Activated CD4-positive, alpha-beta T cell treated with anti-CD3 and anti-CD28 coated beads, Interleukin-2, amount 10 ng/mL, durations not matched to agents 24 days and 14 days (primary cell): ENCODE results near the gene KCTD15. TPM values are rescaled to one million over a fixed set of nuclear protein-coding genes. Genes with fewer than 3 reads are reported as not detected.
"Not testable (repeated sequence)": the region's sequence is repeated elsewhere in the genome, so short reads cannot be mapped to it uniquely, and the experiment has no call there.

Source experiments
- DNase-seq: peaks from one replicate; pipeline ENCODE4 v3.0.0; 2022
- H3K27ac Mint-ChIP-seq: one replicate; pipeline ENCODE4 v1.8.0; 2022; ENCODE audit warnings: mild to moderate bottlenecking, mixed read lengths
- H3K27me3 Mint-ChIP-seq: one replicate; pipeline ENCODE4 v1.8.0; 2022; ENCODE audit warnings: mixed read lengths
- H3K36me3 Mint-ChIP-seq: one replicate; pipeline ENCODE4 v1.8.0; 2022; ENCODE audit warnings: low read depth, mild to moderate bottlenecking, mixed read lengths
- H3K4me1 Mint-ChIP-seq: one replicate; pipeline ENCODE4 v1.8.0; 2021; ENCODE audit warnings: mixed read lengths
- H3K4me3 Mint-ChIP-seq: one replicate; pipeline ENCODE4 v1.8.0; 2022; ENCODE audit warnings: mild to moderate bottlenecking, moderate library complexity, mixed read lengths
- H3K9me3 Mint-ChIP-seq: one replicate; pipeline ENCODE4 v1.8.0; 2021; ENCODE audit warnings: mixed read lengths
- intact Hi-C: fragments of 100-400 bp; cut with micrococcal nuclease; formaldehyde crosslinking; loops from one replicate; pipeline ENCODE4 v1.15.1; 2023
- total RNA-seq: library from RNA; stranded (reverse); gene quantifications from 2 replicates; pipeline ENCODE4 v1.2.3, GENCODE V29; 2022

Gene KCTD15
- total RNA-seq, 1 donor from 2014 or later, result 12.1 TPM

DNA sequence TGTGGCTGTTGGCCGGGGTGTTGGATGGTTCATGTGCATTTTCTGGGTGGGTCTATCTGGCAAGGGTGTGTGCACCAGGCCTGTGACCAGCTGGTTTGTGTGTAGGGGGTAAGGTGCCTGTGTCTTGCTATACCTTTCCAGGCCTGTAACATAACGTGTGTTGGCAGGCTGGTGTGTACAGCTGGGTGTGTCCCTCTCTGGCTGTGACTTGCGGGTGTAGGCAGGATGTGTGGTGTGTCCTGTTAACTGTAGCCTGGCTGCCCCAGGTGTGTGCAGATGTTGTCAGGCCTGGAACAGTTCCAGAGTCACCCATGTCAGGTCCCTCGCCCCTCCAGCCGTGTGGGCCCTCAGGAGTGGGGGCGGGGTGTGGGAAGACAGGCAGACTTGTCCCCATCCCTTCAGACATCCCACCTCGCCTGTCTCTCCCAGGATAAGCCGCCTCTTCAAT is 9.8 kb downstream of the KCTD15 start:
- no peak for DNase-seq
- Mint-ChIP-seq H3K9me3 (no peaks in the 10 kb centered on the region), H3K4me3 (no peak overlapping the region), H3K27ac (no peak overlapping the region), H3K36me3 (no peaks in the 10 kb centered on the region), H3K27me3 (no peaks in the 10 kb centered on the region), H3K4me1 (peaks cover 7% of the 10 kb centered on the region)
- intact Hi-C loops, result no loop called here

- Mint-ChIP-seq H3K27ac (no peak overlapping the region), H3K27me3 (no peaks in the 10 kb centered on the region), H3K9me3 (no peaks in the 10 kb centered on the region), H3K36me3 (no peaks in the 10 kb centered on the region), H3K4me3 (no peak overlapping the region), H3K4me1 (peaks cover 7% of the 10 kb centered on the region)
- intact Hi-C loops, result no loop called here
- no peak for DNase-seq
Measured at GRCh38 chr19:33808399-33808798, 11.7 kb downstream of the KCTD15 start.

DNA sequence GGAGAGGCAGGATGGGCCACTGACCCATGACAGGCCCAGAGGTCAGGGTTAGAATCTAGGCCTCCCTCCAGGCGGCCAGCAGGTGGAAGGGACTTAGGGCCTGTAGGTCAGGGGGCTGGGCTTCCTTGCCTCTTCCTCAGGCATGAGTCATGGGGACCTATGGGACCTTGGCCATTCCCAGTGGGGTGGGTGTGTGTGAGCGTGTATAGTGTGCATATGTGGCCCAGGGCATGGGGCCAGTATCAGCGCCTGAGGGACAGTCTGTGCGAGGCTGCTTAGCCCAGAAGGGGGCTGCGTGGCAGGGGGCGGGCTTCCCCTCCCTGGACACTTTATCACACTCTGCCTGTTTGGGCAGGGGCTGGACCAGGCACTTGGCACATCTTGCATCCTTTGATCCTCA is 13.3 kb downstream of the KCTD15 start:
- Mint-ChIP-seq H3K36me3 (no peaks in the 10 kb centered on the region), H3K9me3 (no peaks in the 10 kb centered on the region), H3K4me1 (peaks cover 7% of the 10 kb centered on the region), H3K4me3 (no peak overlapping the region), H3K27me3 (no peaks in the 10 kb centered on the region), H3K27ac (no peak overlapping the region)
- no peak for DNase-seq
- intact Hi-C loops, result no loop called here

- Mint-ChIP-seq H3K27me3 (no peaks in the 10 kb centered on the region), H3K4me1 (peaks cover 9% of the 10 kb centered on the region), H3K4me3 (no peak overlapping the region), H3K36me3 (no peaks in the 10 kb centered on the region), H3K27ac (no peak overlapping the region), H3K9me3 (no peaks in the 10 kb centered on the region)
- intact Hi-C loops, result no loop called here
- no peak for DNase-seq
Measured at GRCh38 chr19:33810821-33811220, 14.2 kb downstream of the KCTD15 start.

- H3K27me3 Mint-ChIP-seq, result no peaks in the 10 kb centered on the region
- H3K4me3 Mint-ChIP-seq, result no peak overlapping the region
- DNase-seq, result no peak
- no peaks in the 10 kb centered on the region for H3K36me3 Mint-ChIP-seq
- H3K27ac Mint-ChIP-seq, result no peak overlapping the region
- peaks cover 6% of the 10 kb centered on the region for H3K4me1 Mint-ChIP-seq
- H3K9me3 Mint-ChIP-seq, result no peaks in the 10 kb centered on the region
- intact Hi-C loops, result no loop called here
Measured at GRCh38 chr19:33811246-33811645, 14.6 kb downstream of the KCTD15 start.

DNA sequence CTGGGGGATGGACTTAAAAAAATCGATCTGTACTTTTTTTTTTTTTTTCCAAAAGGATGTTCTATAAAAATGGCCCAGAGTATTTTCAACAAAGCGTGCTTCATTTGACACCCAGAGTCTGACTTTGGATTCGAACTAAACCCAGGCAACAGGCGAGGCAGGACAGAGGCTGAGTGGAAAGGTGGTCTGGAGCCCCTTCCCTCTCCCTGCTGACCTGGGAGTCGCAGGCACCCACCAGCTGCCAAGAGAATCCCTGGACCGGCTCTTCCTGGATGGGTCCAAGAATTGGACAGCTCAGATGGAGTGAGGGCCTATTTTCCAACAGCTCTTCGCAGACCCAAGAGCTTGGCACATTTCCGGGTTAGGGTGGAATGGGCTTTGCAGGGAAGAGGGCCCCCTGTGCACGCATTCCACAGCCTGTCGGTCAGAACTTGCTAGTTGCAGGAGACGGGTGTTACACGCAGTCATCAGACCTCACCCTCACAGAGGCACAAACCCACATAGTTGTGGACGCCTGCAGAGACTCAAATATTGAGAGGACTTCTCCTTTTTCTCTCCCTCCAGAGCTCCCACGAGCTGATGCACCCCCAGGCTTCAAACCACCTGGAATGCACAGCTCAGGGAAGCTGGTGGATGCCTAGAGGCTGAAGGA is 15.2 kb downstream of the KCTD15 start:
- intact Hi-C loops, result no loop called here
- DNase-seq, result no peak
- Mint-ChIP-seq H3K36me3 (no peaks in the 10 kb centered on the region), H3K9me3 (no peaks in the 10 kb centered on the region), H3K4me3 (no peak overlapping the region), H3K27me3 (peaks cover under 1% of the 10 kb centered on the region), H3K4me1 (peaks cover 5% of the 10 kb centered on the region), H3K27ac (no peak overlapping the region)

DNA sequence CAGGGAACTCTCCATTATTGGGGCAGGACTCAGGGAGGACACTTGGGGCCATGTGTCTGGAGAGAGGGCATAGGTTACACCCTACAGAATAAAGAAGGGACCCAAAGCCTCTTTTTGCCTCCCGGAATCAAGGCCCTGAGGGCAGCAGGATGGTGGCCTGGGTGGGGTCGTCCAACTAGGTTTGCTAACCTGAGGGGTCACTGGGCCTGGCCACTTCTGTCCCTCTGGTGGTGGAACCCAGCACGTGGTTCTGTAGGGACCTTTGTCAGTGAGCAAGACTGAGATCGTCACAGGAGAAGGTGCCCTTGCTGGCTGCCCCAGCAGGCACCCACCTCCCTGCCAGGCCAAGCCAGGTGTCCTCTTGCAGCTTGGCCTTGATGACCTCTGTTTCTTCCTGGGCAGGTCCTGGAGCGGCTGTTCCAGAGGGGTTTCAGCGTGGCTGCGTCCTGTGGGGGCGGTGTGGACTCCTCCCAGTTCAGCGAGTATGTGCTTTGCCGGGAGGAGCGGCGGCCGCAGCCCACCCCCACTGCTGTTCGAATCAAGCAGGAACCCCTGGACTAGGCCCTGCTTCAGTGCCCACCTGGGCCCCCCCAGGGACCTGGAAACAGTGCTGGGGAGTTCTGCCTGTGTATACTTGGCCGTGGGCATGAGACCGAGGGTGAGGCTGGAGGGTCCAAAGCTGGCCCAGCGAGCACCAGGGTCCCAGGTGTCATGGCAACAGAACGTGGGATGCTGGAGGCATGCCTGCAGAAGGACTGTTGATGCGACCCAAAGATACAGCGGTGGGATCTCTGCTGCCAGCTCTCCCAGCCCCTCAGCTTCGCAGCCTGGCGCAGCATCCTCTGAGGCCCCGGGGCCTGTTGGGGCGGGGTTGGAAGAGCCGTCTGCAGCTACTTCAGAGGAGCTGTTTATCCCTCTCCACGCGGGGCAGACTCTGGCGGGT is 16.0 kb downstream of the KCTD15 start:
- Mint-ChIP-seq H3K36me3 (no peaks in the 10 kb centered on the region), H3K4me1 (peaks cover 5% of the 10 kb centered on the region), H3K9me3 (no peaks in the 10 kb centered on the region), H3K27ac (no peak overlapping the region), H3K4me3 (no peak overlapping the region), H3K27me3 (peaks cover 3% of the 10 kb centered on the region)
- no peak for DNase-seq
- intact Hi-C loops, result no loop called here

DNA sequence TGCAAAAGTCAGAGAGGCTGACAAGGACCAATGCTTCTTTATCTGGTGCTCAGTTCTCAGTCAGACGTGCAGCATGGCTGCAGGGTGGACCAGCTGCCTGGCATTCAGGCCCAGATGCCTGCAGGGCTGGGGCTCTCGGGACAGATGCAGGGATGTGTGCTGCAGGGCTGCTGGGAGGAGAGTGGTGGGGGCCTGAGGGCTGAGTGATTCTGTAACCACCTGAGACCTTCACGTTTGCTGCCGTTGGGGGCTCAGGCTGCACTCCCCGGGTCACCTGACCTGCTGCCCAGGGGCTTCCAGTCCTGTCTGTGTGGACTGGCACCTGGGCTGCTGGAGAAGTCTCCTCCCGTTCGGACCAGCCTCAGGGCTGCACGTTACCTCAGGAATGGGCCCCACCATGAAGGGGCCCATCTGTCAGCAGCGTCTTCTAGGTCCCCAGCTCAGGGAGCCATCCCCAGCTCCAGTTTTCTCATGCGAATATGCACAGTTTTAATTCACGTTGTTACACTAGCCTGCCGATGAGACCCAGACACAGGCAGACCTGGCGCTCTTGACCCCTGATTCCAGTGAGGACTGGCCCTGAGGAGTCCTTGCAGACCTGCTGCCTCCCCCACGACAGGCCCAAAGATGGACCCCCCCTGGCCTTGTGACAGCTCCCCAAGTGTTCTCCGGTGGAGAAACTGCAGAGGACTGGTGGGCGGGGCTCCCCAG is 16.9 kb downstream of the KCTD15 start:
- Mint-ChIP-seq H3K27ac (no peak overlapping the region), H3K36me3 (no peaks in the 10 kb centered on the region), H3K4me1 (peaks cover 4% of the 10 kb centered on the region), H3K4me3 (no peak overlapping the region), H3K9me3 (no peaks in the 10 kb centered on the region), H3K27me3 (peaks cover 3% of the 10 kb centered on the region)
- no peak for DNase-seq
- intact Hi-C loops, result no loop called here

DNA sequence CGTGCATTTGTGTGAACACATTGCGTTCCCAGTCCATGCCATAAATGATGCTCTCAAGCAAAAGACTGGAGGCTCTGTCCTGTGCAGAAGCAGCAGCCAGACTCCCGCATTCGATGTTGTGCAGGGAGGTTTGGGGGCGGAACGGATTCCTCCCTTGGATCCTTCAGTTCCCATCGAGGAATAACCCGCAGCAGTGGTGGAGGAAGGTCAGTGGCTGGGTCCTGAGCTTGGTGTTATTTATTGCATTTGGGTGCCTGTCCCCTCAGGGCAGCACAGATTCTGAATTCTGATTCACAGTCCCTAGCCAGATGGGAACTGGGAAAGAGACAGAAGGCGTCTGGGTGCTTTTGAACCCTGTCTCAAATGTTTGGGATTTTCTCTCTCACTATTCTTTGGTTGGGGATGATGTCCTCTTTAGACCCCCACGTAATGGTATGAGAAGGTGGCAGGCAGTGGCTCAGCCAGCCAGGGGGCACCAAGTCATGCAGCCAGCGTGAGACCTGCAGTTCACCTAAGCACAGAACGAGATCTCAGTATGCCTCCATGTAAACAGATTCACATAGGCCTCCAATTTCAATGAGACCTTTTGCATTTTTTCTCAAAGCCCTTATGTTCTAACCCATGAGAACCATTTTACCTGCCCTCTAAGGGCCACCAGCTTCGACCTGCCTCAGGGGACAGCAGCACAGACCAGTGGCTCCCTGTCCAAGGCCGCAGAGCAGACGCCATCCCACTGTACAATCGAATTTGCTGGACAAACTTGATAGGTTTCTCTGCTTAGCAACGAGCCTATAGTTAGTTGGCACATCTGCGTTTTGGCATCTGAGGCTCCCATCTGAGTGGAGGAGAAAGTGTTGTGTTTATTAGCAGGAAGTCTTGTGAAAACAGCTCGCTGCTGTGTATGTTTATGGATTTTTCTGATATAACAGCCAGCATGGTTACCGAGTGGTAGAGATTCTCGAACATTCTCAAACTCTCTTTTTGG is 17.8 kb downstream of the KCTD15 start:
- intact Hi-C loops, result no loop called here
- H3K27me3 Mint-ChIP-seq, result peaks cover 3% of the 10 kb centered on the region
- H3K4me1 Mint-ChIP-seq, result peaks cover 10% of the 10 kb centered on the region
- no peak for DNase-seq
- H3K36me3 Mint-ChIP-seq, result no peaks in the 10 kb centered on the region
- no peak overlapping the region for H3K27ac Mint-ChIP-seq
- no peak overlapping the region for H3K4me3 Mint-ChIP-seq
- no peaks in the 10 kb centered on the region for H3K9me3 Mint-ChIP-seq

GRCh38 chr19:33815380-33816340 is 19.0 kb downstream of the KCTD15 start:
- Mint-ChIP-seq H3K4me1 (peaks cover 15% of the 10 kb centered on the region), H3K27ac (no peak overlapping the region), H3K4me3 (no peak overlapping the region), H3K27me3 (peaks cover 3% of the 10 kb centered on the region), H3K36me3 (no peaks in the 10 kb centered on the region), H3K9me3 (no peaks in the 10 kb centered on the region)
- intact Hi-C loops, result no loop called here
- no peak for DNase-seq

- intact Hi-C loops, result no loop called here
- no peak for DNase-seq
- Mint-ChIP-seq H3K27ac (no peak overlapping the region), H3K9me3 (no peaks in the 10 kb centered on the region), H3K4me3 (peak overlapping the region; percentile 19), H3K4me1 (peaks cover 23% of the 10 kb centered on the region), H3K36me3 (no peaks in the 10 kb centered on the region), H3K27me3 (peaks cover 3% of the 10 kb centered on the region)
Measured at GRCh38 chr19:33818411-33818810, 21.7 kb downstream of the KCTD15 start.

- H3K36me3 Mint-ChIP-seq, H3K27ac Mint-ChIP-seq, H3K27me3 Mint-ChIP-seq, DNase-seq, intact Hi-C loops, H3K9me3 Mint-ChIP-seq: not testable (repeated sequence)
- Mint-ChIP-seq H3K4me1 (peaks cover 23% of the 10 kb centered on the region), H3K4me3 (peak overlapping the region; percentile 80)
Measured at GRCh38 chr19:33819078-33819477, 22.4 kb downstream of the KCTD15 start.
